Mesendoderm (in vitro differentiated cells): ENCODE measurements around the gene TBCCD1.

Source experiments
- DNase-seq: peaks from one replicate; pipeline ENCODE4 v3.0.0; 2013
- H2AK5ac ChIP-seq: 2 replicates; pipeline ENCODE4 v1.6.1; 2013; ENCODE audit warnings: low read length, inconsistent platforms
- H2BK120ac ChIP-seq: 2 replicates; pipeline ENCODE4 v1.6.1; 2013; ENCODE audit warnings: low read depth, mild to moderate bottlenecking, low read length, moderate library complexity, mixed read lengths
- H2BK15ac ChIP-seq: replicated peaks from 2 replicates; pipeline ENCODE4 v1.6.1; 2013; ENCODE audit warnings: low read depth, mild to moderate bottlenecking, moderate library complexity
- H2BK5ac ChIP-seq: 2 replicates; pipeline ENCODE4 v1.6.1; 2013; ENCODE audit warnings: low read length, inconsistent platforms
- H3K18ac ChIP-seq: 2 replicates; pipeline ENCODE4 v1.6.1; 2013; ENCODE audit warnings: mild to moderate bottlenecking, low read length, mixed read lengths
- H3K23ac ChIP-seq: one replicate; pipeline ENCODE4 v1.6.1; 2013; ENCODE audit warnings: low read length
- H3K27ac ChIP-seq: 2 replicates; pipeline ENCODE4 v1.5.1; 2013; ENCODE audit warnings: low read depth, mild to moderate bottlenecking, inconsistent platforms, low read length, moderate library complexity
- H3K27me3 ChIP-seq: 2 replicates; pipeline ENCODE4 v1.6.1; 2013; ENCODE audit warnings: low read length, control low read depth, mild to moderate bottlenecking, inconsistent platforms; ENCODE audit not compliant: insufficient read depth, poor library complexity
- H3K36me3 ChIP-seq: 2 replicates; pipeline ENCODE4 v1.6.1; 2013; ENCODE audit warnings: low read length, inconsistent platforms; ENCODE audit not compliant: control insufficient read depth, insufficient read depth
- H3K4ac ChIP-seq: one replicate; pipeline ENCODE4 v1.6.1; 2013; ENCODE audit warnings: low read depth, mild to moderate bottlenecking, low read length, moderate library complexity
- H3K4me1 ChIP-seq: 2 replicates; pipeline ENCODE4 v1.6.1; 2013; ENCODE audit warnings: low read depth, low read length, inconsistent platforms; ENCODE audit not compliant: control insufficient read depth
- H3K4me2 ChIP-seq: 2 replicates; pipeline ENCODE4 v1.6.1; 2013; ENCODE audit warnings: low read length
- H3K4me3 ChIP-seq: 2 replicates; pipeline ENCODE4 v1.5.1; 2013; ENCODE audit warnings: mild to moderate bottlenecking, low read length
- H3K56ac ChIP-seq: one replicate; pipeline ENCODE4 v1.6.1; 2013; ENCODE audit warnings: low read length
- H3K79me1 ChIP-seq: 2 replicates; pipeline ENCODE4 v1.6.1; 2013; ENCODE audit warnings: low read length, inconsistent platforms
- H3K79me2 ChIP-seq: 2 replicates; pipeline ENCODE4 v1.6.1; 2013; ENCODE audit warnings: mild to moderate bottlenecking, low read length; ENCODE audit not compliant: control insufficient read depth, insufficient read depth
- H3K9ac ChIP-seq: 2 replicates; pipeline ENCODE4 v1.6.1; 2013; ENCODE audit warnings: low read length, inconsistent platforms
- H4K5ac ChIP-seq: one replicate; pipeline ENCODE4 v1.6.1; 2013; ENCODE audit warnings: low read length
- H4K8ac ChIP-seq: one replicate; pipeline ENCODE4 v1.6.1; 2013; ENCODE audit warnings: low read depth, mild to moderate bottlenecking, control low read depth, low read length, moderate library complexity
- WGBS: extraction: QIAGEN DNeasy Blood & Tissue Kit; methylation state at CpG from one replicate; pipeline ENCODE4 v1.1.7; 2013; ENCODE audit warnings: low lambda C conversion rate, missing lambda C conversion rate; ENCODE audit not compliant: insufficient coverage; ENCODE audit errors: extremely low coverage; 5-methylcytosine and 5-hydroxymethylcytosine counted together

TBCCD1 gene

GRCh38 chr3:186530415-186530814 is 36.7 kb downstream of the TBCCD1 start:
- Histone ChIP-seq H3K56ac (no peak overlapping the region), H3K4me3 (no peak overlapping the region), H4K5ac (no peak overlapping the region), H3K4me1 (peaks cover 2% of the 10 kb centered on the region), H3K27ac (no peak overlapping the region), H3K9ac (no peak overlapping the region), H3K23ac (no peak overlapping the region), H3K79me2 (no peaks in the 10 kb centered on the region), H3K4ac (no peak overlapping the region), H3K36me3 (no peaks in the 10 kb centered on the region), H3K18ac (no peak overlapping the region), H3K27me3 (no peaks in the 10 kb centered on the region), H2BK5ac (no peak overlapping the region), H2BK120ac (no peak overlapping the region), H3K4me2 (no peak overlapping the region), H4K8ac (no peak overlapping the region), H2AK5ac (no peak overlapping the region), H3K79me1 (no peaks in the 10 kb centered on the region), H2BK15ac (no peak overlapping the region)
- DNase-seq: no peak

GRCh38 chr3:186529201-186529999 is 37.7 kb downstream of the TBCCD1 start:
- no CpG with 5 or more reads among the region's 11 CpGs for WGBS

DNA sequence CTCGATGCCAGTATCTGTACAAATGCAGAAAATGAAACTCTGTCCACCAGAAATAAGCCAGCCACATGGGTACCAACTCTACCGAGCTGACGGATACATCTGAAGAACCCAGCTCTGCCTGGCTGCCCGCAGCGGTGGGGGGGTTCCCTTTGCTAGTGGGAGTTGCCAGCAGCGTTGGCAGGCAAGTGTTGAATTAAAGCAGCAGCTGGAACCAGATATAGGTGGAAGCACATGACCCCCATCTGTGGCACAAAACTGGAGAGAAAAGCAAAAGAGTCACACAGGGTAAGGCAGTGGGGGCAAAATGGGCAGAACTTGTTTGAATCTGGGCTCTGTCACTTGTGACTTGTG is 40.9 kb downstream of the TBCCD1 start:
- H3K4me1 ChIP-seq: peaks cover 2% of the 10 kb centered on the region

More at GRCh38 chr3:186529201-186529999, 37.7 kb downstream of the TBCCD1 start:
- H3K4me1 ChIP-seq: peaks cover 2% of the 10 kb centered on the region
- H2BK120ac ChIP-seq: no peak overlapping the region
- no peak overlapping the region for H3K27ac ChIP-seq
- H3K4me3 ChIP-seq: no peak overlapping the region
- peak; percentile 42 for DNase-seq
- no peak overlapping the region for H3K18ac ChIP-seq
- no peak overlapping the region for H3K9ac ChIP-seq
- H3K56ac ChIP-seq: no peak overlapping the region
- no peak overlapping the region for H2BK15ac ChIP-seq
- H3K4ac ChIP-seq: no peak overlapping the region
- H2BK5ac ChIP-seq: no peak overlapping the region
- H4K5ac ChIP-seq: no peak overlapping the region
- H3K23ac ChIP-seq: no peak overlapping the region
- no peak overlapping the region for H3K4me2 ChIP-seq
- no peaks in the 10 kb centered on the region for H3K27me3 ChIP-seq
- H3K36me3 ChIP-seq: no peaks in the 10 kb centered on the region
- no peaks in the 10 kb centered on the region for H3K79me2 ChIP-seq
- H3K79me1 ChIP-seq: no peaks in the 10 kb centered on the region
- H4K8ac ChIP-seq: no peak overlapping the region
- H2AK5ac ChIP-seq: no peak overlapping the region

GRCh38 chr3:186525369-186526255 is 41.5 kb downstream of the TBCCD1 start:
- Histone ChIP-seq H3K4ac (no peak overlapping the region), H3K79me2 (no peaks in the 10 kb centered on the region), H2BK15ac (no peak overlapping the region), H4K8ac (no peak overlapping the region), H3K9ac (no peak overlapping the region), H2AK5ac (no peak overlapping the region), H3K4me3 (no peak overlapping the region), H3K4me2 (no peak overlapping the region), H3K79me1 (no peaks in the 10 kb centered on the region), H2BK5ac (no peak overlapping the region), H2BK120ac (no peak overlapping the region), H3K56ac (no peak overlapping the region), H3K4me1 (no peaks in the 10 kb centered on the region), H3K27me3 (no peaks in the 10 kb centered on the region), H3K27ac (no peak overlapping the region), H3K36me3 (no peaks in the 10 kb centered on the region), H4K5ac (no peak overlapping the region), H3K23ac (no peak overlapping the region), H3K18ac (no peak overlapping the region)
- DNase-seq: no peak
- WGBS: no CpG with 5 or more reads among the region's 9 CpGs

More for the DNA sequence above, 40.9 kb downstream of the TBCCD1 start:
- Histone ChIP-seq H3K9ac (no peak overlapping the region), H4K8ac (no peak overlapping the region), H3K56ac (no peak overlapping the region), H4K5ac (no peak overlapping the region), H3K18ac (no peak overlapping the region), H3K4me3 (no peak overlapping the region), H2AK5ac (no peak overlapping the region), H3K4me2 (no peak overlapping the region), H2BK5ac (no peak overlapping the region), H3K36me3 (no peaks in the 10 kb centered on the region), H3K79me1 (no peaks in the 10 kb centered on the region), H3K23ac (no peak overlapping the region), H2BK120ac (no peak overlapping the region), H3K4ac (no peak overlapping the region), H3K27me3 (no peaks in the 10 kb centered on the region), H3K79me2 (no peaks in the 10 kb centered on the region), H2BK15ac (no peak overlapping the region), H3K27ac (no peak overlapping the region)
- DNase-seq: no peak
- WGBS: no CpG with 5 or more reads among the region's 6 CpGs

- Histone ChIP-seq H3K27ac (no peak overlapping the region), H3K18ac (no peak overlapping the region), H3K4me2 (no peak overlapping the region), H2BK120ac (no peak overlapping the region), H3K4me1 (no peaks in the 10 kb centered on the region), H2AK5ac (no peak overlapping the region), H2BK15ac (no peak overlapping the region), H3K4me3 (no peak overlapping the region), H4K5ac (no peak overlapping the region), H3K79me1 (no peaks in the 10 kb centered on the region), H3K79me2 (no peaks in the 10 kb centered on the region), H3K9ac (no peak overlapping the region), H2BK5ac (no peak overlapping the region), H3K56ac (no peak overlapping the region), H4K8ac (no peak overlapping the region), H3K23ac (no peak overlapping the region), H3K36me3 (no peaks in the 10 kb centered on the region), H3K27me3 (no peaks in the 10 kb centered on the region), H3K4ac (no peak overlapping the region)
- no CpG with 5 or more reads among the region's 6 CpGs for WGBS
- no peak for DNase-seq
These were observed 42.5 kb downstream of the TBCCD1 start for GRCh38 chr3:186524616-186525015.
